HEK293 (cell line): ENCODE data around the gene AOAH.

Experiments
- CTCF ChIA-PET: fragments of 350-600 bp; formaldehyde crosslinking; extraction: SDS; loops from one replicate; lab custom pipeline; 2021; ENCODE audit warnings: antibody characterized with exemption; lab: Yijun Ruan, JAX
- POLR2A ChIA-PET: fragments of 300-600 bp; formaldehyde crosslinking; extraction: SDS; loops from one replicate; lab custom pipeline; 2020; ENCODE audit warnings: antibody characterized with exemption, inconsistent platforms; lab: Yijun Ruan, JAX
- H3K27ac ChIP-seq: fragments of 200-500 bp; sonication (Bioruptor generic); 2 replicates; pipeline ENCODE4 v1.5.1; 2014; ENCODE audit warnings: low read depth, low read length, control low read depth, inconsistent platforms; ENCODE audit errors: extremely low read depth
- H3K36me3 ChIP-seq, 2 experiments: fragments of 200-500 bp in 1 of 2; sonication (Bioruptor generic) in 1 of 2; 1 replicate in 1 of 2; 2 replicates in 1 of 2; pipeline ENCODE4 v1.5.1; 2014 to 2017; ENCODE audit warnings: inconsistent platforms in 2 of 2, low read length in 2 of 2; ENCODE audit not compliant: control insufficient read depth in 2 of 2, insufficient read depth in 1 of 2
- H3K4me1 ChIP-seq: fragments of 200-500 bp; sonication (Bioruptor generic); 2 replicates; pipeline ENCODE4 v1.5.1; 2014; ENCODE audit warnings: mild to moderate bottlenecking, low read length, inconsistent platforms; ENCODE audit not compliant: control insufficient read depth, insufficient read depth
- H3K4me3 ChIP-seq: 2 replicates; pipeline ENCODE4 v1.5.1; 2011; ENCODE audit warnings: low read depth, mild to moderate bottlenecking, control low read depth, low read length, moderate library complexity
- H3K9me3 ChIP-seq: fragments of 200-500 bp; sonication (Bioruptor generic); 2 replicates; pipeline ENCODE4 v1.5.1; 2014; ENCODE audit warnings: low read depth, low read length, inconsistent platforms; ENCODE audit not compliant: control insufficient read depth, insufficient read depth
- ATF2 ChIP-seq: fragments of 450-650 bp; formaldehyde crosslinking; IDR thresholded peaks from 2 replicates; pipeline ENCODE4 v1.5.1; 2016; ENCODE audit warnings: missing biosample characterization, missing genetic modification characterization, low read depth
- BCL6B ChIP-seq: fragments of 450-650 bp; formaldehyde crosslinking; IDR thresholded peaks from 2 replicates; pipeline ENCODE4 v1.5.1; 2017; ENCODE audit warnings: missing biosample characterization, missing genetic modification characterization
- HOXD13 ChIP-seq: sonication (generic); formaldehyde crosslinking; IDR thresholded peaks from 2 replicates; pipeline ENCODE4 v1.8.0; 2022; ENCODE audit warnings: missing genetic modification reagents, borderline replicate concordance
- KLF10 ChIP-seq: fragments of 450-650 bp; IDR thresholded peaks from 2 replicates; pipeline ENCODE4 v1.5.1; 2018; ENCODE audit warnings: missing biosample characterization, mild to moderate bottlenecking, missing genetic modification characterization
- KLF16 ChIP-seq: fragments of 450-650 bp; formaldehyde crosslinking; IDR thresholded peaks from 2 replicates; pipeline ENCODE4 v1.5.1; 2017; ENCODE audit warnings: missing biosample characterization, missing genetic modification characterization
- MEIS1 ChIP-seq: sonication (generic); formaldehyde crosslinking; IDR thresholded peaks from 2 replicates; pipeline ENCODE4 v1.8.1; 2022; ENCODE audit warnings: missing genetic modification reagents, mild to moderate bottlenecking, borderline replicate concordance
- OSR2 ChIP-seq: fragments of 450-650 bp; formaldehyde crosslinking; IDR thresholded peaks from 2 replicates; pipeline ENCODE4 v1.5.1; 2016; ENCODE audit warnings: missing biosample characterization, missing genetic modification characterization
- SP2 ChIP-seq: fragments of 450-650 bp; formaldehyde crosslinking; IDR thresholded peaks from 2 replicates; pipeline ENCODE4 v1.5.1; 2016; ENCODE audit warnings: missing biosample characterization, missing genetic modification characterization
- ZEB2 ChIP-seq: fragments of 450-650 bp; formaldehyde crosslinking; IDR thresholded peaks from 2 replicates; pipeline ENCODE4 v1.5.1; 2016; ENCODE audit warnings: missing biosample characterization, missing genetic modification characterization
- ZFP37 ChIP-seq: fragments of 450-650 bp; formaldehyde crosslinking; IDR thresholded peaks from 2 replicates; pipeline ENCODE4 v1.5.1; 2016; ENCODE audit warnings: missing biosample characterization, missing genetic modification characterization
- ZIC2 ChIP-seq: fragments of 450-650 bp; formaldehyde crosslinking; IDR thresholded peaks from 2 replicates; pipeline ENCODE4 v1.5.1; 2016; ENCODE audit warnings: missing biosample characterization, missing genetic modification characterization
- ZNF114 ChIP-seq: fragments of 450-650 bp; formaldehyde crosslinking; IDR thresholded peaks from 2 replicates; pipeline ENCODE4 v1.5.0; 2017; ENCODE audit warnings: missing biosample characterization, missing genetic modification characterization
- ZNF121 ChIP-seq: fragments of 450-650 bp; formaldehyde crosslinking; IDR thresholded peaks from 2 replicates; pipeline ENCODE4 v1.5.1; 2016; ENCODE audit warnings: missing biosample characterization, missing genetic modification characterization
- ZNF184 ChIP-seq: fragments of 450-650 bp; IDR thresholded peaks from 2 replicates; pipeline ENCODE4 v1.5.1; 2018; ENCODE audit warnings: missing biosample characterization, mild to moderate bottlenecking, missing genetic modification characterization
- ZNF202 ChIP-seq: fragments of 450-650 bp; formaldehyde crosslinking; IDR thresholded peaks from 2 replicates; pipeline ENCODE4 v1.5.1; 2016; ENCODE audit warnings: missing biosample characterization, missing genetic modification characterization, borderline replicate concordance
- ZNF221 ChIP-seq: fragments of 450-650 bp; formaldehyde crosslinking; IDR thresholded peaks from 2 replicates; pipeline ENCODE4 v1.5.1; 2017; ENCODE audit warnings: missing biosample characterization, missing genetic modification characterization, borderline replicate concordance
- ZNF302 ChIP-seq: fragments of 450-650 bp; formaldehyde crosslinking; IDR thresholded peaks from 2 replicates; pipeline ENCODE4 v1.5.1; 2016; ENCODE audit warnings: missing biosample characterization, missing genetic modification characterization, low read depth
- ZNF366 ChIP-seq: fragments of 450-650 bp; formaldehyde crosslinking; conservative IDR thresholded peaks from 2 replicates; pipeline ENCODE4 v1.5.1; 2016; ENCODE audit warnings: missing biosample characterization, missing genetic modification characterization
- ZNF394 ChIP-seq: fragments of 450-650 bp; formaldehyde crosslinking; IDR thresholded peaks from 2 replicates; pipeline ENCODE4 v1.5.1; 2016; ENCODE audit warnings: missing biosample characterization, missing genetic modification characterization, mild to moderate bottlenecking, moderate library complexity, borderline replicate concordance
- ZNF514 ChIP-seq: fragments of 450-650 bp; formaldehyde crosslinking; IDR thresholded peaks from 2 replicates; pipeline ENCODE4 v1.5.1; 2016; ENCODE audit warnings: missing biosample characterization, missing genetic modification characterization
- ZNF558 ChIP-seq: fragments of 450-650 bp; formaldehyde crosslinking; IDR thresholded peaks from 2 replicates; pipeline ENCODE4 v1.5.1; 2016; ENCODE audit warnings: missing biosample characterization, missing genetic modification characterization
- ZNF580 ChIP-seq: fragments of 450-650 bp; formaldehyde crosslinking; IDR thresholded peaks from 2 replicates; pipeline ENCODE4 v1.5.1; 2016; ENCODE audit warnings: missing biosample characterization, missing genetic modification characterization
- ZNF596 ChIP-seq: fragments of 450-650 bp; IDR thresholded peaks from 2 replicates; pipeline ENCODE4 v1.5.0; 2018; ENCODE audit warnings: missing biosample characterization, mild to moderate bottlenecking, missing genetic modification characterization, moderate library complexity
- ZNF610 ChIP-seq: fragments of 450-650 bp; formaldehyde crosslinking; IDR thresholded peaks from 2 replicates; pipeline ENCODE4 v1.5.1; 2016; ENCODE audit warnings: missing biosample characterization, missing genetic modification characterization, borderline replicate concordance
- ZNF623 ChIP-seq: fragments of 450-650 bp; formaldehyde crosslinking; IDR thresholded peaks from 2 replicates; pipeline ENCODE4 v1.5.1; 2016; ENCODE audit warnings: missing biosample characterization, missing genetic modification characterization
- ZNF701 ChIP-seq: fragments of 450-650 bp; formaldehyde crosslinking; IDR thresholded peaks from 2 replicates; pipeline ENCODE4 v1.5.1; 2016; ENCODE audit warnings: missing biosample characterization, missing genetic modification characterization
- ZNF707 ChIP-seq: fragments of 450-650 bp; formaldehyde crosslinking; IDR thresholded peaks from 2 replicates; pipeline ENCODE4 v1.5.1; 2016; ENCODE audit warnings: missing biosample characterization, missing genetic modification characterization
- ZNF785 ChIP-seq: fragments of 450-650 bp; formaldehyde crosslinking; IDR thresholded peaks from 2 replicates; pipeline ENCODE4 v1.5.1; 2016; ENCODE audit warnings: missing biosample characterization, missing genetic modification characterization
- ZNF792 ChIP-seq: fragments of 450-650 bp; formaldehyde crosslinking; IDR thresholded peaks from 2 replicates; pipeline ENCODE4 v1.5.1; 2016; ENCODE audit warnings: missing biosample characterization, missing genetic modification characterization
- ZNF837 ChIP-seq: fragments of 450-650 bp; formaldehyde crosslinking; IDR thresholded peaks from 2 replicates; pipeline ENCODE4 v1.5.1; 2016; ENCODE audit warnings: missing biosample characterization, missing genetic modification characterization

Gene AOAH

GRCh38 chr7:36692456-36692855, 31.8 kb downstream of the AOAH start:
- no peaks in the 10 kb centered on the region for H3K4me1 ChIP-seq
- ChIA-PET CTCF (interaction anchor here (1.3 kb wide), 1 partner anchor 21 kb away, joined by 4 read pairs; no protein-coding TSS in a partner anchor), POLR2A (no interaction called here)
- no peak for TF ChIP-seq ZNF837
- TF ChIP-seq ZNF623 (tag by site-specific recombination), result no peak
- no peak for TF ChIP-seq ZFP37
- no peak for TF ChIP-seq KLF16 (tag by site-specific recombination)
- TF ChIP-seq ZNF701, result no peak
- TF ChIP-seq ZNF596 (tag by site-specific recombination), result no peak
- TF ChIP-seq SP2 (tag by site-specific recombination), result no peak
- TF ChIP-seq ZNF114 (tag by site-specific recombination), result no peak
- no peak for TF ChIP-seq ATF2 (tag by site-specific recombination)
- no peak for TF ChIP-seq ZNF184
- TF ChIP-seq ZNF221 (tag by site-specific recombination), result no peak
- TF ChIP-seq MEIS1 (CRISPR knock-in tag), result no peak
- no peaks in the 10 kb centered on the region for H3K36me3 ChIP-seq
- no peaks in the 10 kb centered on the region for H3K9me3 ChIP-seq
- H3K4me3 ChIP-seq, result no peak overlapping the region
- H3K27ac ChIP-seq, result no peak overlapping the region

GRCh38 chr7:36691983-36692382, 32.3 kb downstream of the AOAH start:
- no peak overlapping the region for H3K27ac ChIP-seq
- no peaks in the 10 kb centered on the region for H3K9me3 ChIP-seq
- CTCF ChIA-PET, result no interaction called here
- TF ChIP-seq ZNF121 (tag by site-specific recombination) (no peak), ZNF837 (no peak), ZNF302 (no peak), BCL6B (no peak), ZNF366 (tag by site-specific recombination) (no peak), HOXD13 (CRISPR knock-in tag) (no peak), SP2 (tag by site-specific recombination) (no peak), ZNF785 (tag by site-specific recombination) (no peak)
- POLR2A ChIA-PET, result no interaction called here
- H3K4me3 ChIP-seq, result no peak overlapping the region
- no peaks in the 10 kb centered on the region for H3K36me3 ChIP-seq
- H3K4me1 ChIP-seq, result no peaks in the 10 kb centered on the region

- ChIA-PET CTCF (no interaction called here), POLR2A (no interaction called here)
- no peaks in the 10 kb centered on the region for H3K4me1 ChIP-seq
- H3K27ac ChIP-seq, result no peak overlapping the region
- no peak overlapping the region for H3K4me3 ChIP-seq
- H3K9me3 ChIP-seq, result no peaks in the 10 kb centered on the region
- H3K36me3 ChIP-seq, result no peaks in the 10 kb centered on the region
- no peak for TF ChIP-seq ZNF792
- TF ChIP-seq ZNF610 (tag by site-specific recombination), result no peak
- no peak for TF ChIP-seq ZIC2 (tag by site-specific recombination)
- TF ChIP-seq ZNF580 (tag by site-specific recombination), result no peak
- no peak for TF ChIP-seq ZNF221 (tag by site-specific recombination)
- TF ChIP-seq ZNF202, result no peak
- TF ChIP-seq ZNF707 (tag by site-specific recombination), result no peak
- no peak for TF ChIP-seq ZNF394 (tag by site-specific recombination)
- TF ChIP-seq ZNF514 (tag by site-specific recombination), result no peak
- TF ChIP-seq SP2 (tag by site-specific recombination), result no peak
- TF ChIP-seq ZNF558 (tag by site-specific recombination), result no peak
- no peak for TF ChIP-seq ZEB2
- TF ChIP-seq OSR2 (tag by site-specific recombination), result no peak
- TF ChIP-seq ZNF184, result no peak
- no peak for TF ChIP-seq KLF10 (tag by site-specific recombination)
- TF ChIP-seq ZNF837, result no peak
Observed at GRCh38 chr7:36690514-36691187, 33.6 kb downstream of the AOAH start.
